Caco-2 (cell line): ENCODE data around the gene SERPINA12. TPM values are rescaled to one million over a fixed set of nuclear protein-coding genes. Genes with fewer than 3 reads are reported as not detected.

ENCODE experiments used
- BruUV-seq: library from RNA; stranded (reverse); fragments of 400-500 nt; replicated peaks from 2 replicates; lab custom pipeline; 2021; lab: Mats Ljungman, UMichigan
- CTCF ChIA-PET: fragments of 300-600 bp; sonication (Branson Sonifier 250); formaldehyde crosslinking; loops from one replicate; lab custom pipeline; 2022; ENCODE audit warnings: antibody characterized with exemption; lab: Charles Lee
- POLR2A ChIA-PET: fragments of 300-600 bp; sonication (Branson Sonifier 250); formaldehyde crosslinking; loops from one replicate; lab custom pipeline; 2022; ENCODE audit warnings: antibody characterized with exemption; lab: Charles Lee
- DNase-seq, 2 experiments: peaks; one replicate each; pipeline versions ENCODE4 v3.0.0 to v3.0.0-alpha.2; 2020 to 2022
- H3K27me3 ChIP-seq: replicated peaks from 2 replicates; pipeline ENCODE4 v1.6.0; 2011; ENCODE audit warnings: low read length; ENCODE audit not compliant: control insufficient read depth, insufficient read depth
- H3K36me3 ChIP-seq: 2 replicates; pipeline ENCODE4 v1.5.1; 2011; ENCODE audit warnings: low read length; ENCODE audit not compliant: control insufficient read depth, insufficient read depth
- H3K4me1 ChIP-seq: fragments of 250-450 bp; sonication (Bioruptor Pico); 2 replicates; pipeline ENCODE4 v1.5.1; 2020; ENCODE audit warnings: mild to moderate bottlenecking
- H3K4me3 ChIP-seq: 2 replicates; pipeline ENCODE4 v1.5.1; 2011; ENCODE audit warnings: low read depth, mild to moderate bottlenecking, control low read depth, low read length
- H3K9me3 ChIP-seq: fragments of 250-450 bp; sonication (Bioruptor Pico); 2 replicates; pipeline ENCODE4 v1.5.1; 2020; ENCODE audit warnings: mild to moderate bottlenecking, moderate library complexity
- H3K27ac Mint-ChIP-seq: one replicate; pipeline ENCODE4 v1.8.0; 2022; ENCODE audit warnings: mixed read lengths; ENCODE audit not compliant: unreplicated experiment
- H3K27me3 Mint-ChIP-seq: one replicate; pipeline ENCODE4 v1.8.0; 2022; ENCODE audit warnings: mixed read lengths; ENCODE audit not compliant: insufficient read depth, unreplicated experiment
- H3K36me3 Mint-ChIP-seq: one replicate; pipeline ENCODE4 v1.8.0; 2022; ENCODE audit warnings: mild to moderate bottlenecking, mixed read lengths; ENCODE audit not compliant: insufficient read depth, unreplicated experiment
- H3K4me1 Mint-ChIP-seq: one replicate; pipeline ENCODE4 v1.8.0; 2022; ENCODE audit warnings: low read depth, mixed read lengths; ENCODE audit not compliant: unreplicated experiment
- H3K4me3 Mint-ChIP-seq: one replicate; pipeline ENCODE4 v1.8.0; 2022; ENCODE audit warnings: mild to moderate bottlenecking, moderate library complexity, mixed read lengths; ENCODE audit not compliant: unreplicated experiment
- H3K9me3 Mint-ChIP-seq: one replicate; pipeline ENCODE4 v1.8.0; 2022; ENCODE audit warnings: mixed read lengths; ENCODE audit not compliant: unreplicated experiment
- intact Hi-C: fragments of 100-400 bp; cut with micrococcal nuclease; formaldehyde crosslinking; loops from one replicate; pipeline ENCODE4 v1.10.0; 2022; ENCODE audit not compliant: unreplicated experiment
- total RNA-seq: library from RNA; stranded (reverse); gene quantifications from 2 replicates; pipeline ENCODE4 v1.2.3, GENCODE V29; 2022
- TF ChIP-seq, protein P1 (sequence below), 2 experiments: fragments of 200-600 bp in 1 of 2; IDR thresholded peaks; 1 replicate in 1 of 2; 2 replicates in 1 of 2; pipeline versions ENCODE4 v1.5.1 to v1.8.0; 2011 to 2022; ENCODE audit warnings: antibody characterized with exemption in 1 of 2, control low read depth in 1 of 2, inconsistent platforms in 1 of 2, low read depth in 1 of 2, low read length in 1 of 2, mild to moderate bottlenecking in 1 of 2, moderate library complexity in 1 of 2; ENCODE audit not compliant: insufficient read depth in 1 of 2, severe bottlenecking in 1 of 2, unreplicated experiment in 1 of 2

SERPINA12 gene
- total RNA-seq, 1 experiment from 2014 or later = not detected

DNA sequence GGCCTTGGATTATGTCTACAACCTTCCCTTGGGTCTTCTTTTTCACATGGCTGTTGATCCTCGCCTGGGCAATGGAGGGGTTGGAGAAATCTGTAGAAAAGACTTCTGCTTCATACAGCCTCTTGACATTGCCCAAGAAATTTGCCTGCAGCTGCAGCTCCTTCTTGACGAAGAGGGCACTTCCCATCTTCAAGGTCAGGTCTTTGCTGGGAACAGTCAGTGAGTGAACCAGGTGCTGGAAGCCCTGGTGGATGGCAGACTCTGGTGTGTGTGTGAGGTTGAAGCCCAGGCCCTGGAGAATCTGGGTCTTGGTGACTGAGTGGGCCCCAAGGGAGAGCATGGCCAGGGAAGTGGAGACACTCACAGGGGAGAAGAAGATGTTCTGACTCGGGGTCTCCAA, 40.0 kb downstream of the SERPINA12 start:
- no peak for DNase-seq
- Mint-ChIP-seq H3K36me3 (no peaks in the 10 kb centered on the region), H3K9me3 (peaks cover 7% of the 10 kb centered on the region), H3K27ac (no peak overlapping the region), H3K4me1 (no peaks in the 10 kb centered on the region), H3K27me3 (peaks cover 20% of the 10 kb centered on the region), H3K4me3 (no peak overlapping the region)
- CTCF ChIA-PET = no interaction called here
- H3K4me3 ChIP-seq = no peak overlapping the region
- no peaks in the 10 kb centered on the region; the same call in 1 of the 2 replicates for H3K27me3 ChIP-seq
- no TSS peak for BruUV-seq
- no peaks in the 10 kb centered on the region for H3K36me3 ChIP-seq
- H3K9me3 ChIP-seq = no peaks in the 10 kb centered on the region
- POLR2A ChIA-PET = no interaction called here
- TF ChIP-seq, protein P1, sequence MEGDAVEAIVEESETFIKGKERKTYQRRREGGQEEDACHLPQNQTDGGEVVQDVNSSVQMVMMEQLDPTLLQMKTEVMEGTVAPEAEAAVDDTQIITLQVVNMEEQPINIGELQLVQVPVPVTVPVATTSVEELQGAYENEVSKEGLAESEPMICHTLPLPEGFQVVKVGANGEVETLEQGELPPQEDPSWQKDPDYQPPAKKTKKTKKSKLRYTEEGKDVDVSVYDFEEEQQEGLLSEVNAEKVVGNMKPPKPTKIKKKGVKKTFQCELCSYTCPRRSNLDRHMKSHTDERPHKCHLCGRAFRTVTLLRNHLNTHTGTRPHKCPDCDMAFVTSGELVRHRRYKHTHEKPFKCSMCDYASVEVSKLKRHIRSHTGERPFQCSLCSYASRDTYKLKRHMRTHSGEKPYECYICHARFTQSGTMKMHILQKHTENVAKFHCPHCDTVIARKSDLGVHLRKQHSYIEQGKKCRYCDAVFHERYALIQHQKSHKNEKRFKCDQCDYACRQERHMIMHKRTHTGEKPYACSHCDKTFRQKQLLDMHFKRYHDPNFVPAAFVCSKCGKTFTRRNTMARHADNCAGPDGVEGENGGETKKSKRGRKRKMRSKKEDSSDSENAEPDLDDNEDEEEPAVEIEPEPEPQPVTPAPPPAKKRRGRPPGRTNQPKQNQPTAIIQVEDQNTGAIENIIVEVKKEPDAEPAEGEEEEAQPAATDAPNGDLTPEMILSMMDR (IDR thresholded peaks at IDR 0.05; ENCODE audit: insufficient read depth in 1 of 2, low read depth in 1 of 2, low read length in 1 of 2, severe bottlenecking in 1 of 2, unreplicated experiment in 1 of 2) = no peak
- H3K4me1 ChIP-seq = no peaks in the 10 kb centered on the region
- intact Hi-C loops = no loop called here

DNA sequence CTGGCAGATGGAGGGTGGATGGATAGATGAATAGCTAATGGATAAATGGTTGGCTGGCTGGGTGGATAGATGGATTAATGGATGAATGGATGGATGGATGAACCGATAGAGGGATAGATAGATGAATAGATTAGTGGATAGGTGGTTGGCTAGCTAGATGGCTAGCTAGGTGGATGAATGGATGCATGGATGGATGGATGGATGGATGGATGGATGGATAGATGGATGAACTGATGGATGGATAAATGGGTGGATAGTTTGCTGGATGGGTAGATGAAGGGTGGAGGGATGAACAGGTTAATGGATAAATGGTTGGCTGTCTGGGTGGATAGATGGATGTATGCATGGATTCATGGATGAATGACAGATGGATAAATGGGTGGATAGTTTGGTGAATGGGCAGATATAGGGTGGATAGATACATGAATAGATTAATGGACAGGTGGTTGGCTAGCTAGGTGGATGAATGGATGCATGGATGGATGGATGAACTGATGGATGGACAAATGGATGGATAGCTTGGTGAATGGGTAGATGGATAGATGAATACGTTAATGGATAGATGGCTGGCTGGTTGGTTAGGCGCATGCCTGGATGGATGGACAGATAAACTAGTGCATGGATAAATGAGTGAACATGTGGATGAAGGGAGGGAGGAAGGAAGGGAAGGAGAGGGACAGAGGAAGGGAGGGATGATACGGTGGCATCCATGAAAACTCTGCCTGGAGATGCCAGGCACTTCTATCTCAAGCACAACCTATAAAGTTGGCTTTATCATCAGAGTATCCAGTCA, 41.3 kb downstream of the SERPINA12 start:
- Histone ChIP-seq H3K36me3 (no peaks in the 10 kb centered on the region), H3K27me3 (no peaks in the 10 kb centered on the region), H3K4me3 (no peak overlapping the region), H3K4me1 (no peaks in the 10 kb centered on the region), H3K9me3 (no peaks in the 10 kb centered on the region)
- Mint-ChIP-seq H3K9me3 (peaks cover 7% of the 10 kb centered on the region), H3K36me3 (no peaks in the 10 kb centered on the region), H3K27me3 (peaks cover 20% of the 10 kb centered on the region), H3K27ac (no peak overlapping the region), H3K4me1 (no peaks in the 10 kb centered on the region), H3K4me3 (no peak overlapping the region)
- TF ChIP-seq, protein P1 (IDR thresholded peaks at IDR 0.05; ENCODE audit: insufficient read depth in 1 of 2, low read depth in 1 of 2, low read length in 1 of 2, severe bottlenecking in 1 of 2, unreplicated experiment in 1 of 2) = no peak
- POLR2A ChIA-PET = no interaction called here
- DNase-seq = no peak
- intact Hi-C loops = no loop called here
- CTCF ChIA-PET = no interaction called here
- no TSS peak for BruUV-seq

DNA sequence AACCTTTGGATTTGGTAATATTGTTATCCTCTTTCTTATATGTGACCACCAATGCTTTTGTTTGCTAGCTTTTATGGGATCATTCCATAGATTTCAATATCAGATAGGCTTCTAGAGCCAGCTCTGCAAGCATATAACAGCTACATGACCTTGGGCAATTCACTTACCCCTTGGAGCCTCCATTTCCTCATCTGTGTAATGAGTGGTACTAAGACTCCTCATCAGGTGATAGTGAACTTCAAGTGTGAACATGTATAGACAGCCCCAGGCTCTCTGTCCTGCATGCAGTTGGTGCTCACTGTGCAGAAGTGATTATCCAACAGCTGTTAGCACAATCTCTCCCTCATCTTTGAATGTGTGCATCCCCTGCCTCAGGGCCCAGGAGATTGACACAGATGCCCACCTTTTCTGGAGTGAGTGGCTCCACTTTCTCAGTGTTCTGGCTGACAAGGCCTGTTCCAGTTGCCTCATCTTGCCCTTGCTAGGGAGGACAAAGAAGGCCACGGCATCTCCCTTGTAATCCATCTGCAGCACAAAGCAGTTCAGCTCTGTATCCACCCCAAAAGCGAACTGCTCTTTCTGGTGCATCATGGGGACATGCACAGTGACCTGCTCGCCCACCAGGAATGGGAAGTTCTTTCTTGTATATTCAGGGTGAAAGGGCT, 42.4 kb downstream of the SERPINA12 start:
- Histone ChIP-seq H3K9me3 (no peaks in the 10 kb centered on the region), H3K27me3 (no peaks in the 10 kb centered on the region), H3K36me3 (no peaks in the 10 kb centered on the region), H3K4me1 (no peaks in the 10 kb centered on the region), H3K4me3 (no peak overlapping the region)
- intact Hi-C loops = no loop called here
- ChIA-PET POLR2A (no interaction called here), CTCF (interaction anchor here (1.1 kb wide), 1 partner anchor 19 kb away, joined by 3 read pairs; no protein-coding TSS in a partner anchor)
- TF ChIP-seq, protein P1 (IDR thresholded peaks at IDR 0.05; ENCODE audit: insufficient read depth in 1 of 2, low read depth in 1 of 2, low read length in 1 of 2, severe bottlenecking in 1 of 2, unreplicated experiment in 1 of 2) = no peak
- Mint-ChIP-seq H3K4me3 (no peak overlapping the region), H3K27me3 (peaks cover 14% of the 10 kb centered on the region), H3K9me3 (peaks cover 7% of the 10 kb centered on the region), H3K27ac (no peak overlapping the region), H3K4me1 (no peaks in the 10 kb centered on the region), H3K36me3 (no peaks in the 10 kb centered on the region)
- DNase-seq = no peak
- BruUV-seq = no TSS peak
